Hypothalamus (tissue), 51 donors: ENCODE results near the gene MIEF1.
"Not testable (repeated sequence)": the region's sequence is repeated elsewhere in the genome, so short reads cannot be mapped to it uniquely, and the experiment has no call there.

Experiments
- DNase-seq, 51 donors: peaks; one replicate each; lab custom pipeline; 2025; lab: John Stamatoyannopoulos, UW

MIEF1 gene

GRCh38 chr22:39511226-39511625, 9.1 kb downstream of the MIEF1 start:
- DNase-seq = no peak

- no peak for DNase-seq
Measured at GRCh38 chr22:39512026-39512425, 9.9 kb downstream of the MIEF1 start.

- no peak for DNase-seq
Measured at GRCh38 chr22:39513791-39514190, 11.7 kb downstream of the MIEF1 start.

- peak in 27 of 51 donors; percentile 14 to 69 (median 40) for DNase-seq
Measured at GRCh38 chr22:39514373-39514973, 12.4 kb downstream of the MIEF1 start.

- DNase-seq = no peak
Measured at GRCh38 chr22:39515266-39516050, 13.4 kb downstream of the MIEF1 start.

GRCh38 chr22:39517470-39517869, 15.4 kb downstream of the MIEF1 start:
- DNase-seq = no peak

GRCh38 chr22:39518144-39518786, 16.2 kb downstream of the MIEF1 start:
- DNase-seq = no peak

- peak in 1 of 51 donors; percentile 60 for DNase-seq
Measured at GRCh38 chr22:39518996-39519680, 17.0 kb downstream of the MIEF1 start.

GRCh38 chr22:39519681-39520225, 17.7 kb downstream of the MIEF1 start:
- DNase-seq = peak in 38 of 51 donors; percentile 55 to 95 (median 87)

GRCh38 chr22:39520226-39521105, 18.4 kb downstream of the MIEF1 start, which contains the start of gene ATF4:
ATF4 (plus strand) TSS chr22:39520562; CDS start chr22:39521446, 884 bp downstream.
- peak; percentile 70 to 99 (median 90) for DNase-seq

- DNase-seq = not testable (repeated sequence)
Measured at GRCh38 chr22:39521106-39521885, 19.2 kb downstream of the MIEF1 start.

GRCh38 chr22:39522091-39522490, 20.0 kb downstream of the MIEF1 start:
- not testable (repeated sequence) for DNase-seq

- peak in 2 of 51 donors; percentile 60 to 67 for DNase-seq
Measured at GRCh38 chr22:39522567-39523300, 20.6 kb downstream of the MIEF1 start.

GRCh38 chr22:39524089-39524752, 22.1 kb downstream of the MIEF1 start:
- DNase-seq = no peak

GRCh38 chr22:39524753-39525657, 22.9 kb downstream of the MIEF1 start:
- DNase-seq = no peak

- no peak for DNase-seq
Measured at GRCh38 chr22:39525658-39525975, 23.5 kb downstream of the MIEF1 start.

GRCh38 chr22:39526736-39527171, 24.7 kb downstream of the MIEF1 start:
- DNase-seq = no peak
